Dendritic cell treated with granulocyte-macrophage colony-stimulating factor and Interleukin-4, amounts not matched to agents 40 ng/mL and 50 ng/mL, for 4 days (primary cell): Measurements from ENCODE around the gene SNTG2.

Experiments used
- H3K27ac Mint-ChIP-seq: one replicate; pipeline ENCODE4 v1.8.0; 2022; ENCODE audit warnings: mild to moderate bottlenecking, mixed read lengths
- H3K27me3 Mint-ChIP-seq: one replicate; pipeline ENCODE4 v1.8.0; 2022; ENCODE audit warnings: mild to moderate bottlenecking, mixed read lengths
- H3K36me3 Mint-ChIP-seq: one replicate; pipeline ENCODE4 v1.8.0; 2022; ENCODE audit warnings: low read depth, mixed read lengths
- H3K4me1 Mint-ChIP-seq: one replicate; pipeline ENCODE4 v1.8.0; 2022; ENCODE audit warnings: low read depth, mixed read lengths
- H3K4me3 Mint-ChIP-seq: one replicate; pipeline ENCODE4 v1.8.0; 2022; ENCODE audit warnings: mild to moderate bottlenecking, moderate library complexity, mixed read lengths
- H3K9me3 Mint-ChIP-seq: one replicate; pipeline ENCODE4 v1.8.0; 2022; ENCODE audit warnings: mixed read lengths
- intact Hi-C: fragments of 100-400 bp; cut with micrococcal nuclease; formaldehyde crosslinking; loops from one replicate; pipeline ENCODE4 v1.15.0; 2022

Gene SNTG2

GRCh38 chr2:1137913-1138391 lies 187.3 kb downstream of the SNTG2 start:
- intact Hi-C loops, result no loop called here
- no peaks in the 10 kb centered on the region for H3K4me1 Mint-ChIP-seq
- H3K4me3 Mint-ChIP-seq, result no peak overlapping the region
- no peaks in the 10 kb centered on the region for H3K9me3 Mint-ChIP-seq
- peaks cover 7% of the 10 kb centered on the region for H3K27me3 Mint-ChIP-seq
- H3K27ac Mint-ChIP-seq, result no peak overlapping the region
- H3K36me3 Mint-ChIP-seq, result no peaks in the 10 kb centered on the region

- Mint-ChIP-seq H3K9me3 (no peaks in the 10 kb centered on the region), H3K27me3 (peaks cover 1% of the 10 kb centered on the region), H3K4me3 (no peak overlapping the region), H3K27ac (no peak overlapping the region), H3K4me1 (no peaks in the 10 kb centered on the region), H3K36me3 (no peaks in the 10 kb centered on the region)
- intact Hi-C loops, result no loop called here
Measured at GRCh38 chr2:1140389-1141003, 189.8 kb downstream of the SNTG2 start.

GRCh38 chr2:1141079-1141478 lies 190.4 kb downstream of the SNTG2 start:
- no peaks in the 10 kb centered on the region for H3K9me3 Mint-ChIP-seq
- peaks cover 1% of the 10 kb centered on the region for H3K27me3 Mint-ChIP-seq
- no peak overlapping the region for H3K27ac Mint-ChIP-seq
- intact Hi-C loops, result no loop called here
- H3K36me3 Mint-ChIP-seq, result no peaks in the 10 kb centered on the region
- H3K4me1 Mint-ChIP-seq, result no peaks in the 10 kb centered on the region
- H3K4me3 Mint-ChIP-seq, result no peak overlapping the region

- Mint-ChIP-seq H3K36me3 (no peaks in the 10 kb centered on the region), H3K27me3 (no peaks in the 10 kb centered on the region), H3K4me1 (no peaks in the 10 kb centered on the region), H3K4me3 (no peak overlapping the region), H3K27ac (no peak overlapping the region), H3K9me3 (no peaks in the 10 kb centered on the region)
- intact Hi-C loops, result no loop called here
Measured at GRCh38 chr2:1143129-1143528, 192.5 kb downstream of the SNTG2 start.

- Mint-ChIP-seq H3K27me3 (no peaks in the 10 kb centered on the region), H3K27ac (no peak overlapping the region), H3K36me3 (no peaks in the 10 kb centered on the region), H3K4me1 (no peaks in the 10 kb centered on the region), H3K9me3 (no peaks in the 10 kb centered on the region), H3K4me3 (no peak overlapping the region)
- intact Hi-C loops, result no loop called here
Measured at GRCh38 chr2:1147873-1148612, 197.4 kb downstream of the SNTG2 start.

- Mint-ChIP-seq H3K27ac (no peak overlapping the region), H3K9me3 (no peaks in the 10 kb centered on the region), H3K4me3 (no peak overlapping the region), H3K36me3 (no peaks in the 10 kb centered on the region), H3K27me3 (no peaks in the 10 kb centered on the region), H3K4me1 (no peaks in the 10 kb centered on the region)
- intact Hi-C loops, result no loop called here
Measured at GRCh38 chr2:1150724-1151511, 200.3 kb downstream of the SNTG2 start.

- Mint-ChIP-seq H3K36me3 (no peaks in the 10 kb centered on the region), H3K4me3 (no peak overlapping the region)
Measured at GRCh38 chr2:1152375-1152774, 201.7 kb downstream of the SNTG2 start.

GRCh38 chr2:1153920-1154319 lies 203.3 kb downstream of the SNTG2 start:
- H3K4me3 Mint-ChIP-seq, result no peak overlapping the region
- H3K9me3 Mint-ChIP-seq, result no peaks in the 10 kb centered on the region
- H3K36me3 Mint-ChIP-seq, result no peaks in the 10 kb centered on the region
- H3K27me3 Mint-ChIP-seq, result no peaks in the 10 kb centered on the region
- intact Hi-C loops, result no loop called here
- no peak overlapping the region for H3K27ac Mint-ChIP-seq
- no peaks in the 10 kb centered on the region for H3K4me1 Mint-ChIP-seq

More at GRCh38 chr2:1152375-1152774, 201.7 kb downstream of the SNTG2 start:
- no peaks in the 10 kb centered on the region for H3K9me3 Mint-ChIP-seq
- no peak overlapping the region for H3K27ac Mint-ChIP-seq
- no peaks in the 10 kb centered on the region for H3K4me1 Mint-ChIP-seq
- no peaks in the 10 kb centered on the region for H3K27me3 Mint-ChIP-seq
- intact Hi-C loops, result no loop called here

- no peaks in the 10 kb centered on the region for H3K27me3 Mint-ChIP-seq
- H3K36me3 Mint-ChIP-seq, result no peaks in the 10 kb centered on the region
- H3K4me1 Mint-ChIP-seq, result no peaks in the 10 kb centered on the region
- no peak overlapping the region for H3K4me3 Mint-ChIP-seq
- intact Hi-C loops, result no loop called here
- no peak overlapping the region for H3K27ac Mint-ChIP-seq
- no peaks in the 10 kb centered on the region for H3K9me3 Mint-ChIP-seq
Measured at GRCh38 chr2:1154710-1155594, 204.3 kb downstream of the SNTG2 start.

- H3K27ac Mint-ChIP-seq, result no peak overlapping the region
Measured at GRCh38 chr2:1156059-1156458, 205.4 kb downstream of the SNTG2 start.

GRCh38 chr2:1156531-1156930 lies 205.9 kb downstream of the SNTG2 start:
- Mint-ChIP-seq H3K27me3 (no peaks in the 10 kb centered on the region), H3K27ac (no peak overlapping the region), H3K36me3 (no peaks in the 10 kb centered on the region), H3K9me3 (no peaks in the 10 kb centered on the region), H3K4me3 (no peak overlapping the region), H3K4me1 (no peaks in the 10 kb centered on the region)
- intact Hi-C loops, result no loop called here

More at GRCh38 chr2:1156059-1156458, 205.4 kb downstream of the SNTG2 start:
- Mint-ChIP-seq H3K4me1 (no peaks in the 10 kb centered on the region), H3K4me3 (no peak overlapping the region), H3K27me3 (no peaks in the 10 kb centered on the region), H3K9me3 (no peaks in the 10 kb centered on the region), H3K36me3 (no peaks in the 10 kb centered on the region)
- intact Hi-C loops, result no loop called here

- Mint-ChIP-seq H3K36me3 (no peaks in the 10 kb centered on the region), H3K27me3 (no peaks in the 10 kb centered on the region), H3K9me3 (no peaks in the 10 kb centered on the region), H3K4me3 (no peak overlapping the region), H3K27ac (no peak overlapping the region), H3K4me1 (no peaks in the 10 kb centered on the region)
- intact Hi-C loops, result no loop called here
Measured at GRCh38 chr2:1157107-1157506, 206.5 kb downstream of the SNTG2 start.

- peaks cover 17% of the 10 kb centered on the region for H3K9me3 Mint-ChIP-seq
- H3K27me3 Mint-ChIP-seq, result no peaks in the 10 kb centered on the region
- no peak overlapping the region for H3K27ac Mint-ChIP-seq
- H3K4me1 Mint-ChIP-seq, result no peaks in the 10 kb centered on the region
- H3K4me3 Mint-ChIP-seq, result no peak overlapping the region
- no peaks in the 10 kb centered on the region for H3K36me3 Mint-ChIP-seq
- intact Hi-C loops, result no loop called here
Measured at GRCh38 chr2:1159013-1159412, 208.4 kb downstream of the SNTG2 start.
